ENCODE data around the gene PAFAH1B1.
"Not testable (repeated sequence)": the region's sequence is repeated elsewhere in the genome, so short reads cannot be mapped to it uniquely, and the experiment has no call there.

The PAFAH1B1 gene

GRCh38 chr17:2672026-2672425 lies 78.6 kb downstream of the PAFAH1B1 start:
- in situ Hi-C loops (cut with HindIII; ENCODE audit: low pct_unique_long_range_greater_than_20kb, low sequenced_read_pairs), result no loop called here
- no peak for TF ChIP-seq JUND (IDR thresholded peaks at IDR 0.05; ENCODE audit: low read depth)
- no peak for DNase-seq (ENCODE audit: low read depth in 1 of 2, low spot score in 1 of 2)

GRCh38 chr17:2679247-2679646 lies 85.8 kb downstream of the PAFAH1B1 start:
- in situ Hi-C loops (cut with HindIII; ENCODE audit: low pct_unique_long_range_greater_than_20kb, low sequenced_read_pairs); DNase-seq (ENCODE audit: low read depth in 1 of 2, low spot score in 1 of 2): not testable (repeated sequence)

GRCh38 chr17:2680961-2681360 lies 87.5 kb downstream of the PAFAH1B1 start:
- no peak for DNase-seq (ENCODE audit: low read depth in 1 of 2, low spot score in 1 of 2)
- in situ Hi-C loops (cut with HindIII; ENCODE audit: low pct_unique_long_range_greater_than_20kb, low sequenced_read_pairs), result no loop called here
- TF ChIP-seq JUND (IDR thresholded peaks at IDR 0.05; ENCODE audit: low read depth), result no peak

GRCh38 chr17:2681650-2682049 lies 88.2 kb downstream of the PAFAH1B1 start:
- in situ Hi-C loops (cut with HindIII; ENCODE audit: low pct_unique_long_range_greater_than_20kb, low sequenced_read_pairs), result no loop called here
- DNase-seq (ENCODE audit: low read depth in 1 of 2, low spot score in 1 of 2), result no peak
- no peak for TF ChIP-seq JUND (IDR thresholded peaks at IDR 0.05; ENCODE audit: low read depth)

DNA sequence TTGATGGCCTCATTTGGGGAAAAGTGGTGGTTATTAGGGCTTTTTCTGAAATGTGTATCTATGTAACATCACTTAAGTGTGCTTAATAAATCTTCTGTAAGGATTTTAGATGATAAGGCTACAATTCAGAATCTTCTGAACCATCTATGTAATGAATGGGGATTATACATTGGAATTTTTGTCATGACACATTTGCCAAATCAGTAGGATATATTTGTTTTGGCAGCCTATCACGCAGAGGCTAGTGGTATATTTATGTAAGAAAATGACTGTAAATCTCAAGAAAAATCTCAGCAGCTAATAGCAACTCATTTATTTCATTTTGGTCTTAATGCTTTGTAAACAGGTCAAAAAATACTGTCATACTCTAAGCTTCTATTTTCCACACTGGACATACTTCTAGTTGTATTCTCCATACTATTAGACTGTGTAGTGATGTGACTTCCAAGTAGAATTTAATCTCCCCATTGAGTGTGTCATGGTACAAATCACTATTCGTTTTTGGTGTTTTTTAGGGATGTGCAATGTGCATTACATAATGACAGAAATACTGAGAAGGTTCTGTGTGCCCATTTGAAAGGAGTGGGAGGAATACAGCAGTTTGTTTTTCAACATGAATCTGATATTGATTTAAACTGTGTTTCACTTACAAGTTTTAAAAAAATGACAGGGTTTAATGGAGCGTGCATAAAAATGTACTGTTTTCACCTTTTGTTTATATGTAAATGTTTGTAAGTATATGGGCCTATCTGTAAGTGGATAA lies 88.9 kb downstream of the PAFAH1B1 start:
- no peak for TF ChIP-seq JUND (IDR thresholded peaks at IDR 0.05; ENCODE audit: low read depth)
- in situ Hi-C loops (cut with HindIII; ENCODE audit: low pct_unique_long_range_greater_than_20kb, low sequenced_read_pairs), result no loop called here
- no peak for DNase-seq (ENCODE audit: low read depth in 1 of 2, low spot score in 1 of 2)

DNA sequence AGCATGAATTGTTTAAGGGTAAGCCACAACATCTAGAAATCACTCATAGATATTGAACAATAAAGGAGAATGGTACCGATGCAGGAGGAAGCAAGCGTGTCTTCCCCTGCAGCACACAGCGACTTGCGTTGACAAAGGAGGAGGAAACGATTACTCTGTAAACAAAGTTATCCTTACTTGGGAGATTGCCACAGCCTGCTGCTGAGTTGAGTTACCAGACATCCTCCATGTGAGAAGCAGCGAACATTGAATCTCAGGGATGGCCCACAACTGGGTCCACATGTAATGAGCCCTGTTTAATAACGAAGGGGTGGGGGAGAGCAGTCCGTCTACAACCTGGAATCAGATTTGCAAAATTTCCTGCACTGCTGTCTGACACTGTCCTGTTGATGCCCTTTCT lies 90.5 kb downstream of the PAFAH1B1 start:
- TF ChIP-seq JUND (IDR thresholded peaks at IDR 0.05; ENCODE audit: low read depth), result no peak
- peak in 1 of 2 experiments; percentile 70 for DNase-seq (ENCODE audit: low read depth in 1 of 2, low spot score in 1 of 2)
- in situ Hi-C loops (cut with HindIII; ENCODE audit: low pct_unique_long_range_greater_than_20kb, low sequenced_read_pairs), result no loop called here

GRCh38 chr17:2684549-2684948 lies 91.1 kb downstream of the PAFAH1B1 start:
- in situ Hi-C loops (cut with HindIII; ENCODE audit: low pct_unique_long_range_greater_than_20kb, low sequenced_read_pairs), result no loop called here
- DNase-seq (ENCODE audit: low read depth in 1 of 2, low spot score in 1 of 2), result no peak
- no peak for TF ChIP-seq JUND (IDR thresholded peaks at IDR 0.05; ENCODE audit: low read depth)

GRCh38 chr17:2685696-2686095 lies 92.2 kb downstream of the PAFAH1B1 start:
- TF ChIP-seq JUND (IDR thresholded peaks at IDR 0.05; ENCODE audit: low read depth), result no peak
- DNase-seq (ENCODE audit: low read depth in 1 of 2, low spot score in 1 of 2), result no peak
- in situ Hi-C loops (cut with HindIII; ENCODE audit: low pct_unique_long_range_greater_than_20kb, low sequenced_read_pairs), result no loop called here

GRCh38 chr17:2687074-2687418 lies 93.6 kb downstream of the PAFAH1B1 start:
- no peak for TF ChIP-seq JUND (IDR thresholded peaks at IDR 0.05; ENCODE audit: low read depth)
- in situ Hi-C loops (cut with HindIII; ENCODE audit: low pct_unique_long_range_greater_than_20kb, low sequenced_read_pairs), result no loop called here
- DNase-seq (ENCODE audit: low read depth in 1 of 2, low spot score in 1 of 2), result no peak

GRCh38 chr17:2688351-2689342 lies 95.2 kb downstream of the PAFAH1B1 start:
- DNase-seq (ENCODE audit: low read depth in 1 of 2, low spot score in 1 of 2), result no peak
- no peak for TF ChIP-seq JUND (IDR thresholded peaks at IDR 0.05; ENCODE audit: low read depth)
- in situ Hi-C loops (cut with HindIII; ENCODE audit: low pct_unique_long_range_greater_than_20kb, low sequenced_read_pairs), result no loop called here

- in situ Hi-C loops (cut with HindIII; ENCODE audit: low pct_unique_long_range_greater_than_20kb, low sequenced_read_pairs), result no loop called here
- DNase-seq (ENCODE audit: low read depth in 1 of 2, low spot score in 1 of 2), result no peak
- TF ChIP-seq JUND (IDR thresholded peaks at IDR 0.05; ENCODE audit: low read depth), result no peak
Measured at GRCh38 chr17:2689411-2690164, 96.1 kb downstream of the PAFAH1B1 start.

- in situ Hi-C loops (cut with HindIII; ENCODE audit: low pct_unique_long_range_greater_than_20kb, low sequenced_read_pairs), result no loop called here
- no peak for TF ChIP-seq JUND (IDR thresholded peaks at IDR 0.05; ENCODE audit: low read depth)
- no peak for DNase-seq (ENCODE audit: low read depth in 1 of 2, low spot score in 1 of 2)
Measured at GRCh38 chr17:2690165-2691068, 97.0 kb downstream of the PAFAH1B1 start.
